Esophagus squamous epithelium (tissue), 5 donors: ENCODE results near the gene PCSK9. TPM values are rescaled to one million over a fixed set of nuclear protein-coding genes. Genes with fewer than 3 reads are reported as not detected.

Experiments
- DNase-seq: peaks from one replicate; lab custom pipeline; 2025; lab: John Stamatoyannopoulos, UW
- H3K27ac ChIP-seq, 4 donors: fragments of 200-600 bp; sonication (generic); one replicate each; pipeline ENCODE4 v1.5.1; 2016 to 2019; ENCODE audit warnings: mild to moderate bottlenecking in 1 of 4
- H3K27me3 ChIP-seq, 4 donors: fragments of 200-600 bp; sonication (generic); 1 replicate in 3 of 4; 2 replicates in 1 of 4; pipeline versions ENCODE4 v1.5.1 to v1.6.0; 2017 to 2021; ENCODE audit warnings: antibody characterized with exemption in 1 of 4
- H3K36me3 ChIP-seq, 3 donors: fragments of 200-600 bp; sonication (generic); one replicate each; pipeline ENCODE4 v1.5.1; 2016 to 2019
- H3K4me1 ChIP-seq, 3 donors: fragments of 200-600 bp; sonication (generic); one replicate each; pipeline ENCODE4 v1.5.1; 2017 to 2019
- H3K4me3 ChIP-seq, 4 donors: fragments of 200-600 bp; sonication (generic); 1 replicate in 3 of 4; 2 replicates in 1 of 4; pipeline ENCODE4 v1.5.1; 2016 to 2019; ENCODE audit warnings: mild to moderate bottlenecking in 2 of 4, moderate library complexity in 1 of 4
- H3K9me3 ChIP-seq, 3 donors: fragments of 200-600 bp; sonication (generic); one replicate each; pipeline ENCODE4 v1.5.1; 2016 to 2019
- CTCF ChIP-seq, 6 experiments: fragments of 450-650 bp in 4 of 6; fragments of 200-600 bp in 2 of 6; sonication (generic) in 2 of 6; IDR thresholded peaks; one replicate each; pipeline ENCODE4 v1.5.1; 2016 to 2019; ENCODE audit warnings: antibody characterized with exemption in 6 of 6, mild to moderate bottlenecking in 4 of 6, moderate library complexity in 4 of 6
- POLR2A ChIP-seq, 4 donors: fragments of 450-650 bp; IDR thresholded peaks; one replicate each; pipeline ENCODE4 v1.6.1; 2017; ENCODE audit warnings: antibody characterized with exemption in 4 of 4, mild to moderate bottlenecking in 4 of 4, moderate library complexity in 3 of 4
- WGBS, 2 donors: methylation state at CpG; one replicate each; pipeline ENCODE4 v1.1.5; 2018; 5-methylcytosine and 5-hydroxymethylcytosine counted together
- intact Hi-C: fragments of 100-400 bp; cut with DNase I; formaldehyde crosslinking; loops from one replicate; pipeline ENCODE4 v1.15.0; 2022
- total RNA-seq, 4 donors: library from RNA; depleted of rRNA; stranded (reverse); fragments of >200 nt; gene quantifications; one replicate each; pipeline ENCODE4 v1.1.0, GENCODE V29; 2016
- donor health status: DM: yes; HTN: yes; CAD: no.

The PCSK9 gene
- total RNA-seq, 4 donors from 2014 or later: 6.5 to 21.4 (median 7.0) TPM

- Histone ChIP-seq H3K36me3 (peaks cover 21 to 100% (median 60%) of the 10 kb centered on the region in 3 donors), H3K4me1 (peaks cover 0 to under 1% (median 0%) of the 10 kb centered on the region in 3 donors), H3K9me3 (no peaks in the 10 kb centered on the region), H3K27me3 (no peaks in the 10 kb centered on the region), H3K4me3 (no peak overlapping the region), H3K27ac (no peak overlapping the region)
- DNase-seq: no peak
- intact Hi-C loops: no loop called here
- no peak for TF ChIP-seq POLR2A (IDR thresholded peaks at IDR 0.05)
- TF ChIP-seq CTCF (IDR thresholded peaks at IDR 0.05): no peak
- 73 to 82% methylated on average over 17 of the region's 17 CpGs for WGBS, 2 donors
These were observed 31.2 kb downstream of the PCSK9 start for GRCh38 chr1:55070293-55071164.

- H3K36me3 ChIP-seq: peaks cover 21 to 100% (median 60%) of the 10 kb centered on the region in 3 donors
- 44 to 59% methylated on average over 7 to 8 of the region's 8 CpGs for WGBS, 2 donors
These were observed 32.1 kb downstream of the PCSK9 start for GRCh38 chr1:55071477-55071876.

GRCh38 chr1:55073187-55073916 is 34.0 kb downstream of the PCSK9 start:
- no peak for DNase-seq
- no peaks in the 10 kb centered on the region for H3K27me3 ChIP-seq
- no peaks in the 10 kb centered on the region for H3K4me1 ChIP-seq
- peaks cover 13 to 100% (median 59%) of the 10 kb centered on the region in 3 donors for H3K36me3 ChIP-seq
- TF ChIP-seq CTCF (IDR thresholded peaks at IDR 0.05) (no peak), POLR2A (IDR thresholded peaks at IDR 0.05) (no peak)
- intact Hi-C loops: no loop called here
- H3K27ac ChIP-seq: no peak overlapping the region
- no peaks in the 10 kb centered on the region for H3K9me3 ChIP-seq
- WGBS, 2 donors: 68 to 90% methylated on average over 2 to 3 of the region's 3 CpGs
- H3K4me3 ChIP-seq: no peak overlapping the region

More at GRCh38 chr1:55071477-55071876, 32.1 kb downstream of the PCSK9 start:
- no peak for DNase-seq
- intact Hi-C loops: no loop called here
- Histone ChIP-seq H3K9me3 (no peaks in the 10 kb centered on the region), H3K27ac (no peak overlapping the region), H3K4me1 (no peaks in the 10 kb centered on the region), H3K4me3 (no peak overlapping the region), H3K27me3 (no peaks in the 10 kb centered on the region)
- TF ChIP-seq POLR2A (IDR thresholded peaks at IDR 0.05) (no peak), CTCF (IDR thresholded peaks at IDR 0.05) (peak in 1 of 6 experiments; percentile 30)

- H3K36me3 ChIP-seq: peaks cover 13 to 100% (median 56%) of the 10 kb centered on the region in 3 donors
These were observed 35.1 kb downstream of the PCSK9 start for GRCh38 chr1:55074455-55074854.

More at GRCh38 chr1:55074455-55074854, 35.1 kb downstream of the PCSK9 start:
- DNase-seq: no peak
- no peak overlapping the region for H3K27ac ChIP-seq
- TF ChIP-seq POLR2A (IDR thresholded peaks at IDR 0.05) (no peak), CTCF (IDR thresholded peaks at IDR 0.05) (no peak)
- no peaks in the 10 kb centered on the region for H3K27me3 ChIP-seq
- no peak overlapping the region for H3K4me3 ChIP-seq
- H3K9me3 ChIP-seq: no peaks in the 10 kb centered on the region
- intact Hi-C loops: no loop called here
- WGBS, 2 donors: 62 to 84% methylated on average over 2 of the region's 2 CpGs
- no peaks in the 10 kb centered on the region for H3K4me1 ChIP-seq
